ENCODE results near the gene TPRG1. TPM values are rescaled to one million over a fixed set of nuclear protein-coding genes. Genes with fewer than 3 reads are reported as not detected.

The TPRG1 gene
- total and polyA plus RNA-seq, 9 of the 15 experiments (the other 6 are each of a cell fraction or from before 2014, with no cell fraction given): 0.01 TPM; not detected in 8

DNA sequence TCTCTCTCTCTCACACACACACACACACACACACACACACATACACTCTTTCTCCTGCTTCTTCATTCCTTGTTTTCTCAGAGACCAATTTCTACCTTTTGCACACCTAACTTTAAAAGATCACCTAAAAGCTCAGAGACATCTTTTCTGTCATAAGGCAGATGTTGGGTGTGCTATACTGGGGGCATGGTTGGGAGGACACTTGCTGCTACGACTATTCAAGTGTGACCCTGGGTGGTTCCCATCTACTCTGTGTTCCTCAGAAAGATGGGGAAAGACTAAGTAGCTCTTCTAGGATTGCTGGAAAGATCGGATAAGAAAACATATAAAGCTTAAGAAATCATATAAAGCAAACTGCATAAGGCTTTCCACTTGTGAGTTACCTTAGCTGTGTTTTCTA, 33.2 kb downstream of the TPRG1 start:
- Histone ChIP-seq H3K79me2 (ENCODE audit: control insufficient read depth, insufficient read depth, low read length) (no peaks in the 10 kb centered on the region), H2AFZ (ENCODE audit: low read depth, low read length) (no peak overlapping the region), H3K36me3 (ENCODE audit: control insufficient read depth, insufficient read depth, low read length) (no peaks in the 10 kb centered on the region), H3K9me1 (ENCODE audit: control insufficient read depth, insufficient read depth, low read length) (no peaks in the 10 kb centered on the region), H3K27ac (ENCODE audit: extremely low read depth, low read depth, low read length) (no peak overlapping the region), H3K27me3 (ENCODE audit: control insufficient read depth in 2 of 2, insufficient read depth in 2 of 2, low read length in 2 of 2) (no peaks in the 10 kb centered on the region), H3K9me3 (replicated peaks; ENCODE audit: control insufficient read depth, insufficient read depth, low read depth, low read length) (no peaks in the 10 kb centered on the region), H3K9ac (ENCODE audit: insufficient read depth in 1 of 2, low read depth in 2 of 2, low read length in 2 of 2) (no peak overlapping the region), H3K4me1 (replicated peaks in 1 of 2; ENCODE audit: control insufficient read depth in 2 of 2, insufficient read depth in 2 of 2, low read length in 2 of 2) (no peaks in the 10 kb centered on the region), H4K20me1 (replicated peaks; ENCODE audit: control insufficient read depth, insufficient read depth, low read length) (no peaks in the 10 kb centered on the region), H3K4me3 (no peak overlapping the region), H3K4me2 (ENCODE audit: insufficient read depth, low read length) (no peak overlapping the region)
- DNase-seq (ENCODE audit: extremely low read depth in 1 of 4, low spot score in 3 of 4) (no peak), FAIRE-seq (no peak), ATAC-seq (no peak)
- intact Hi-C loops (cut with micrococcal nuclease): no loop called here
- 0% methylated on average over 2 of the region's 2 CpGs for WGBS (ENCODE audit: insufficient coverage, low coverage, missing lambda C conversion rate)
- in situ Hi-C loops (cut with MboI): no loop called here
- ChIA-PET CTCF (ENCODE audit: low intra/inter-chr PET ratio) (no interaction called here), POLR2A (interaction anchor here (0.6 kb wide), 1 partner anchor 504 kb away, joined by 3 read pairs; no protein-coding TSS in a partner anchor)
- TF ChIP-seq RBM25 (IDR thresholded peaks at IDR 0.05; ENCODE audit: low read depth, low read length, severe bottlenecking) (no peak), ZNF79 (CRISPR knock-in tag; IDR thresholded peaks at IDR 0.05; ENCODE audit: low read depth) (no peak), KLF6 (CRISPR knock-in tag; IDR thresholded peaks at IDR 0.05; ENCODE audit: borderline replicate concordance) (no peak), ZNF561 (CRISPR knock-in tag; conservative IDR thresholded peaks at IDR 0.05) (no peak), ZNF217 (CRISPR knock-in tag; IDR thresholded peaks at IDR 0.05) (no peak), ELF4 (CRISPR knock-in tag; IDR thresholded peaks at IDR 0.05) (no peak), HSF4 (CRISPR knock-in tag; IDR thresholded peaks at IDR 0.05; ENCODE audit: borderline replicate concordance) (no peak), ZNF764 (CRISPR knock-in tag; IDR thresholded peaks at IDR 0.05; ENCODE audit: low read depth) (no peak), SPI1 (IDR thresholded peaks at IDR 0.05; ENCODE audit: borderline replicate concordance, low read depth, low read length) (no peak)
- TF ChIP-seq, protein P1, sequence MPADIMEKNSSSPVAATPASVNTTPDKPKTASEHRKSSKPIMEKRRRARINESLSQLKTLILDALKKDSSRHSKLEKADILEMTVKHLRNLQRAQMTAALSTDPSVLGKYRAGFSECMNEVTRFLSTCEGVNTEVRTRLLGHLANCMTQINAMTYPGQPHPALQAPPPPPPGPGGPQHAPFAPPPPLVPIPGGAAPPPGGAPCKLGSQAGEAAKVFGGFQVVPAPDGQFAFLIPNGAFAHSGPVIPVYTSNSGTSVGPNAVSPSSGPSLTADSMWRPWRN (IDR thresholded peaks at IDR 0.05; ENCODE audit: low read depth): no peak
- TF ChIP-seq, protein P2, sequence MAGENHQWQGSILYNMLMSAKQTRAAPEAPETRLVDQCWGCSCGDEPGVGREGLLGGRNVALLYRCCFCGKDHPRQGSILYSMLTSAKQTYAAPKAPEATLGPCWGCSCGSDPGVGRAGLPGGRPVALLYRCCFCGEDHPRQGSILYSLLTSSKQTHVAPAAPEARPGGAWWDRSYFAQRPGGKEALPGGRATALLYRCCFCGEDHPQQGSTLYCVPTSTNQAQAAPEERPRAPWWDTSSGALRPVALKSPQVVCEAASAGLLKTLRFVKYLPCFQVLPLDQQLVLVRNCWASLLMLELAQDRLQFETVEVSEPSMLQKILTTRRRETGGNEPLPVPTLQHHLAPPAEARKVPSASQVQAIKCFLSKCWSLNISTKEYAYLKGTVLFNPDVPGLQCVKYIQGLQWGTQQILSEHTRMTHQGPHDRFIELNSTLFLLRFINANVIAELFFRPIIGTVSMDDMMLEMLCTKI (IDR thresholded peaks at IDR 0.05; ENCODE audit: partially characterized antibody): no peak
- TF ChIP-seq, protein P3, sequence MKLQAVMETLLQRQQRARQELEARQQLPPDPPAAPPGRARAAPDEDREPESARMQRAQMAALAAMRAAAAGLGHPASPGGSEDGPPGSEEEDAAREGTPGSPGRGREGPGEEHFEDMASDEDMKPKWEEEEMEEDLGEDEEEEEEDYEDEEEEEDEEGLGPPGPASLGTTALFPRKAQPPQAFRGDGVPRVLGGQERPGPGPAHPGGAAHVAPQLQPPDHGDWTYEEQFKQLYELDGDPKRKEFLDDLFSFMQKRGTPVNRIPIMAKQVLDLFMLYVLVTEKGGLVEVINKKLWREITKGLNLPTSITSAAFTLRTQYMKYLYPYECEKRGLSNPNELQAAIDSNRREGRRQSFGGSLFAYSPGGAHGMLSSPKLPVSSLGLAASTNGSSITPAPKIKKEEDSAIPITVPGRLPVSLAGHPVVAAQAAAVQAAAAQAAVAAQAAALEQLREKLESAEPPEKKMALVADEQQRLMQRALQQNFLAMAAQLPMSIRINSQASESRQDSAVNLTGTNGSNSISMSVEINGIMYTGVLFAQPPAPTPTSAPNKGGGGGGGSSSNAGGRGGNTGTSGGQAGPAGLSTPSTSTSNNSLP (IDR thresholded peaks at IDR 0.05; ENCODE audit: borderline replicate concordance, low read depth, low read length): no peak
- no TSS peak for BruUV-seq (replicated peaks)

All from K562 (cell line).